GM19023 (cell line): ENCODE measurements around the gene DNMT3B.
"Not testable (repeated sequence)": the region's sequence is repeated elsewhere in the genome, so short reads cannot be mapped to it uniquely, and the experiment has no call there.

ENCODE experiments used
- ATAC-seq: cut with Tn5 transposase; IDR thresholded peaks from one replicate; pipeline ENCODE4 v1.9.1; 2021; ENCODE audit warnings: mild to moderate bottlenecking, moderate library complexity; ENCODE audit not compliant: unreplicated experiment

The DNMT3B gene

DNA sequence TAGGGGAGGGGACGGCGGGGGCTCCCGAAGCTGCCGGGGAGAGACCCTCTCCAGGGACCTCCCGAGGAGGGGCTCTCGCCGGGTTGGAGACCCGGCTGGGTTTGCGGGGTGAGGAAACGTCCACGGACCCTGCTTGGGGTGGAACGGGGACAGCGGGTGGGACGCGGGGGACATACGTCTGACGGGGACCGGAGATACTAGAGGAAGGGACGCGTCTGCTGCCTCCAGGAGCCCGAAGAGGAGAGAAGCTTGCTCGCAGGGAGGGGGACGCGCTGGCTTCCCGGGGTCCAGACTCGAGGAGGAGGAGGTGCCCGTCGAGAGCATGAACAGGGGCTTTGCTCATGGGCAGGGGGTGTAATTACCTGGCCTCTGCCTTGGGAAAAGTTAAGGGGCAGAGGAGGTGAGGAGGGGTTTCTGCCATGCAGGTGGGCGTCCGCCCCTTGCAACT is 593 bp downstream of the DNMT3B start:
- ATAC-seq, result no peak

DNA sequence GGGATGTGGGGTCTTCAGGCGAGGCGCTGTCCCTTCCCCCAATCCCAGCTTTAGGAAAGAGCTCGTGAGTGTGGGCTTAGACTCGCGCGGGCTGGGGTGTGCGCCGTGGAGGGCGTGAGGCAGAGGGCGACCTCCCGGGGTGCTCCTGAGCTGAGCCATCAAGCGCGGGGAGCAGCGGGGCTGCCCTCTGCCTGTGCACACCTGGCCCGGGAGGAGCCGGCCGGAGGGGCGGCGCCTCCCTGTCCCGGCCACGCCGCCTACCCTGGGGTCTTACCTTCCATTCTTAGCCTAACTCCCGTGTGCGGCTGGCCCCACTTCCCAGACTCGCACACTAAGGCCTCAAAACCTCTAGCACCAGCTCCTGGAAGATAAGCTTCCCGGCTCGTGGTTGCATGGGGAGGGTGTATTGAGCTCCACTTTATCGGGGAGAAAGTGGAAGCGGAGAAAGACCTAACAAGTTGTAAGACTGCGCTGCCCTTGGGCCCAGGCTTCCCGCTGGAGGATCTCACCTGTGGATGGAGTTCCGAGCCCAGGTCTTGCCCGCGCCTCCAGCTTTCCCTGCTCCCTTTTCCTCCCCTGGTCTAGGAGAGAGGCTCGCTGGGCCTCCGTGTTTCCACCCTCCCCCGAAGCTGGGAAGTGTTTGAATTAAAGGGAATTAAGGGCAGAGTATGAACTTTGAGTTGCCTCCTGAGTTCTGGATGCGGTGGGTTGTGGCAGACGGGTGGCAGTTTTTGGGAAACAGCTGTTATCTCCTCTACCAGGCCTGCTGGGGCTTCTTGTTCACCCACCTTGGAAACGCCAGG is 1.2 kb downstream of the DNMT3B start:
- ATAC-seq, result no peak

DNA sequence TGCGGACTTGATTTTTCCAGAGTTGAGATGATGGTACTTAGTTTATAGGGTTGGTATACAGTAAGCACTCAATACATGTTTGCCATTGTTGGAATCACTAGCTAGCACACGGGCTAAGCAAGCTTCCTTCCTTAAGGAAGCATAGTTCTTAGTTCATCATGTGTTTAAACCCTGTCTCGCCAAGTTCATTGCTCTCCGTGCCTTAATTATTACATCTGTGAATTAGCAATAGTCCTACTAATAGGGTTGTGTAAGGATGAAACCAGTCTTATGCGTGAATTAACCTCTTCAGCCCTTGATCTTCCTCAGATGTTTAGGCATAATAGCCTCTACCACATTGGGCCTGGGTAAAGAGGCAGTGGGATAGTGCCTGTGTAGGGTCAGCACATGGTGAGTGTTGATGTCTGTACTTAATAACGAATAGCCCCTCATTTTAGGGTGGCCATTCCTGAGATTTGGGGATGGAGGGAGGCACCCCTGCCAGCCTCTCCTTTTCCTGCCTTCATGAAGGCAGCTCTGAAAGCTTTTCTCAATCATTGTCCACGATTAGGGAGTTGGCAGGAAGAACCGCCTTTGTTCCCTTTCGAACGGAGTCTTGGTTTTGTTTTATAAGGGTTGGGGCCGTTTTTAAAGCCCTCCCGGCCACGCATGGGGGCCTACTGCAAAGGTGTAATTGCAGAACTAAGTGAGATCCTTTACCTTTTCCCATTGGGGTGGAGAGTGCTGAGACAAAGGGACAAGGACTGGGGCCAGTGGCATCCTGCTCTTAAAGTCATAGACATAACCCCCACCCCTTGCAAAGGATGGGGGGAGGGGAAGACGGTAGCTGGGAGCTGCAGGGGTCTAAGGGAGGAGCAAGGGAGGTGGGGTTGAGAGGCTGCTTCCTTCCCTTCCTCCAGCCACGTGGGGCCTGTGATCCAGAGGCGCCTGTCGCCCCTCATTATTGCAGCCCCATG is 2.1 kb downstream of the DNMT3B start:
- ATAC-seq, result no peak

DNA sequence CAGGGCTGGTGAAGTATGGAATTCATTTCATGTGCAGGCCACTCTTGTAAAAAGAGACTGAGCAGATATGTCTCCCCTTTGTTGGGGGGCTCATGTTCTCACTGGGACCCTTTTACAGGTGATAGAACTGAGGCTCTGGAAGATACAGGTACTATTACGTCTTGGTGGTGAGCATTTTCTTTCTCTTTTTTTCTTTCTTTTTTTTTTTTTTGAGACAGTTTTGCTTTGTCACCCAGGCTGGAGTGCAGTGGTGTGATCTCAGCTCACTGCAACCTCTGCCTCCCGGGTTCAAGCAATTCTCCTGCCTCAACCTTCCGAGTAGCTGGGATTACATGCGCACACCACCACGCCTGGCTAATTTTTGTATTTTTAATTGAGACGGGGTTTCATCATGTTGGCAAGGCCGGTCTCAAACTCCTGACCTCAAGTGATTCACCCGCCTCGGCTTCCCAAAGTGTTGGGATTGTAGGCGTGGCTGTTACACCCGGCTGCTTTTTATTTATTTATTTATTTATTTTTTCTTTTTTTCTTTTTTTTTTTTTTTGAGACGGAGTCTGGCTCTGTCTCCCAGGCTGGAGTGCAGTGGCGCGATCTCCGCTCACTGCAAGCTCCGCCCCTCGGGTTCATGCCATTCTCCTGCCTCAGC is 3.2 kb downstream of the DNMT3B start:
- ATAC-seq, result not testable (repeated sequence)

DNA sequence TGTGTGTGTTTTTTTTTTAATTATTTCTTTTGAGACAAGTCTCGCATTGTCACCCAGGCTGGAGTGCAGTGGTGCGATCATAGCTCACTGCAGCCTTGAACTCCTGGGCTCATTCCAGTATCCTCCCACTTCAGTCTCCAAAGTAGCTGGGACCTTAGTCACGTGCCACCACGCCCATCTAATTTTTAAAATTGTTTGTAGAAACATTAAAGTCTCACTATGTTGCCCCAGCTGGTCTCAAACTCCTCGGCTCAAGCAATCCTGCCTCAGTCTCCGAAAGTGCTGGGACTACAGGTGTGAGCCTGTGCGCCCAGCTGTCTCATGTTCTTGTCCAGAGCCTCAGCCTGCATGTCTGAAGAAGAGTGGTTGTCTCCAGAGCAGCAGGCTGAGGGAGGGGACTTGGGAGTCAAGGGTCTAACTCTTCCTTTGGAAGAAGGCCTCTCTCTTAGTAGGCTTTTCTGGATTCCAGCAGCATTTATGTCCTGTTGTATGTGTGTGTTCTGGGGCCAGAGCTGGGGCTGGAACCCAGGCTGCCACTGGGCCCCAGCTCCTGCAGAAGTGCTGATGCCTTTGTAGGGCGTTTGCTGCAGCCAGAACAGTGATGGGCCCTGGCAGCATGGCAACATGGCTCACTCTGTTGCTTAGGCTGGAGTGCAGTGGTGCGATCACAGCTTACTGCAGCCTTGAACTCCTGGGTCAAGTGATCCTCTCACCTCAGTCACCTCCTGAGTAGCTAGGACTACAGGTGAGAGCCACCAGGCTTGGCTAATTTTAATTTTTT is 5.4 kb downstream of the DNMT3B start:
- no peak for ATAC-seq

DNA sequence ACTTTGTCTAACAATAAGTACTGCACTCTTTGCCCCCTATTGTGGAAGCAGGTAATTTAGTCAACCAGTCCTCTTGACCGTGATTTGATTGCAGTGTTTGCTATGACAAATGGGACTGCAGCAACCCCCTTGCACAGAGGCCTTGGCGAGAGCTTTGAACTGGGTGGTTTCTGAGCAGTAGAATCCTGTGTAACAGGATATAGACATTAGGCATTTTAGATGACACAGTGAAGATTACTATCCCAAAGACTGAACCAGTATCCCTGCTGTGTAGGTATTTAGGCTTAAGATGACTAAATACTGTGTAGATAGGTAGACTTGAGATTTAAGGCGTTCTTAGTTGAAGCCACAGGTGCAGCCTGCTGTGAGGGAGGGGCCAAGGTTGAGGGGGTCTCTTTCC is 9.9 kb downstream of the DNMT3B start:
- no peak for ATAC-seq

DNA sequence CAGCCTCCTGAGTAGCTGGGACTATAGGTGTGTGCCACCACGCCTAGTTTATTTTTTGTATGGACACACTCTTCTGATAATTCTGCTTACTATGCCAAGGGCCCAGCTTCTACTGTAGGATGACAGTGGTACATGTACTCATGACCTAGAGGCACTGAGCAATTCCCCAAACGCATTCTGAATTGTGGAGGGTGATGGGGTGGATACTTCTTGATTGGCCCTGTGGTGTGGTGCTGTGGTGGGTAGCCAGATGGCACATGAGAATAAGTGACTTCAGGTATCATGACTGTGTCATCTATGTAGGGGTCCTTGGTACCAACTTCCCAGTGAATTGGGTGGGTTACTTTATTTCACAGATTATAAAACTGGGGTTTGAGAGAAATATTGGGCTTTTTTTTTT is 11.0 kb downstream of the DNMT3B start:
- ATAC-seq, result no peak

DNA sequence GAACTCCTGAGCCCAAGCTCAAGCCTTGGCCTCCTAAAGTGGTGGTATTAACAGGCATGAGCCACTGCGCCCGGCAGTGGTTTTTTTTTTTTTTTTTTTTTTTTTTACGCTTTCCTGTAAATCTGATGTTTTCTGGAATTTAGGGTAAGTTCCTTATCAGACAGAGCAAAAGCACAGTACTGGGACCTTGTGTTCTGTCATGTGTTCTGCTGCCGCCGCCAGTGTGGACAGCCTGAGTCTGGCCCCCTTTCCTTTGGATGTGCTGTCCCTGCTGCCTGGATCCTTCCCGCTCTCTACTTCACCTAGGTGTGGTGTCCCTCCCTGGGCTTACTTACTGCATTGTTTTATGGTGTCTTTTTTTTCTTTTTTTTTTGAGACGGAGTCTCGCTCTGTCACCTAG is 11.7 kb downstream of the DNMT3B start:
- no peak for ATAC-seq

DNA sequence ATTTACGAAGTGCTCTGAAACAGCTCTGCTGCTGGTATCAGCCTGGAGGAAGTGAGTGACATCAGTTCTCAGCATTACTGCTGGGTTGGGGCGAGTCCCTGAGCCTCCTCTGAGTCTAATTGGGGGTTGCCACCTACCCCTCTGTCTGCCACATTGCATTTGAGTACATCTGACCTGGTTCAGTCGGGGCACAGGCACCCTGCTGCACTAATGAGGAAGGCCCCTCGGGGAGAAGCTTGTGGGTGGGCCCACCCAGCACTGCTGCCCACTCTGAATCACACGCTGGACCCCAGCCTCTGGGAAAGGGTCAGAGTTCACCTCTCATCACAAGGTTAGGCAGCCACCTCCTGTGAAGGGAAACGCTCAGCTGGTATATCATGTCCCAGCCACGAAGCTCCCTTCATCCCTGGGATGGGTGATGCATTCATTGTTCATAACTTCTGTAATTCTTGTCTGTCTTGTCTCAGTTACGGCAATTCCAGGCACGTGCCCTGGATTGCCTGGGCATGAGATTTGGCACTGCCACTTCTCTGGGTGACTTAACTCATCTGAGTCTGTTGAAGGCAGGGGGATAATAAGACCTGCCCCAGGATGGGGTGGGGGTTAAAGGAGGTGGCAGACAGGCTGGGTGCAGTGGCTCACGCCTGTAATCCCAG is 13.3 kb downstream of the DNMT3B start:
- ATAC-seq, result no peak

DNA sequence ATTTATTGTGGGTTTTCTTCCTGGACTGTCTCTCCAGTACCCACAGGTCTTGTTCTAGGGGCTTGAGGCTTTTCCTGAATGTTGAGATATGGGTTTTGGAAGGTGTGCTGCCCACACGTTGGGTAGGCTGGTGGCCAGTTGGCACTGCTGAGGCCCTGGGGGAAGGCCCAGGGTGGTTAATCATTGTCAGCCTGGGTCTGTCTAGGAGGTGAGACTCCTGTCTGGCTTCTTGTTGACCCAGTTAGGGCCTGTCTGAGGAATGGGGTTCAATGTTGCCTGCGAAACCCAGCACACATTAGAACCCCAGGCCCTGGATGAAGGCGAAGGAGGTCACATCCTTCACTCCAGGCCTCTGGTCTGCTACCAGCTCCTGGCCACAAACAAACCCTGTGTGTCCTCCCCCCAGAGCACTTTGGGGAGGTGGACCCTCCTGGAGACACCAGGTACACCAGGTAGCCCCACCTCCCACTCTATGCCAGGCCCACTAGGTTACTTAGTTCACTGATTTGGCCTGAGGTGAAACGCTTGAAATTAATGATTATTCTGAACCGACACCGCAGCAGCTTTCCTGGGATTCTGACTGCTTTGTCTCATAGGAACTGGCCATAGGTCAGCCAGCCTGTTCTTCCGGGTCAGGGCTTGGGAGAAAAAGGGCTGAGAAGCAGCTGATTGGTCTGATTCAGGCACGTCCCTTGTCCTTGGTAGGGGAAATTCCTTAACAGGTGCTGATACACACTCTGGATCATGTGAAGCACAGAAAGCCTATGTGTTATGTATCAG is 15.2 kb downstream of the DNMT3B start:
- no peak for ATAC-seq

DNA sequence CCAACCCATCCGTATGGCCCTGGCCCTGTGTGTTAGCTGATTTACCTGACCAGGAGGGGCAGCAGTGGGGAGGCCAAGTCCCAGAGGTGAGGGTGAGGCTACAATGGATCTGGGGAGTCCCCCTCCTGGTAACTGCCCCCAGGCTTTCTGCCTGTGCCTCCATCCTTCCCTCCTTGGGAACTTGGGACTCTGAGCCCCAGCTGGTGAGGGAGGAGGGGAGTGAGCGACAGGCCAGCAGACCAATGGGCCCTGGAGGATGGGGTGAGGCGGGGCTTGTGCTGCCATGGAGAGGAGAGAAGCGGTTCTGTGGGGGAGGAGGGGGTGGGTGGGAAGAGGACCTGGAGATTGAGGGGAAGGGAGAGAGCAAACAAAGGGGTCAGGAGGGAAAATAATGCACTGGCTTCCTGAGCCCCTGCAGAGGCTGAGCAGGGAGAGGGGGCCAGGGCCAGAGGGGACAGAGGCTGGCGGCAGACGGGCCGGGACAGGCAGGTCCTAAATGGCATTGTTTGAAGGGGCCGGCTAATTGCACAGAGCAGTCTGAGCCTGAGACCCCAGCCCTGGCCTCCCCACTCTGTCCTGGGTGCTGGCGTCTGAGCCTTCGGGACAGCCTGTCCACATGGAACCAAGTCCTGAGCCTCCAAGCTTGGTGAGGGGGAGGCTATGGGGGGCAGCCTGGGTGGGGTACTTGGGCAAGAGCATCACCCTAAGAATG is 17.5 kb downstream of the DNMT3B start:
- ATAC-seq, result no peak

DNA sequence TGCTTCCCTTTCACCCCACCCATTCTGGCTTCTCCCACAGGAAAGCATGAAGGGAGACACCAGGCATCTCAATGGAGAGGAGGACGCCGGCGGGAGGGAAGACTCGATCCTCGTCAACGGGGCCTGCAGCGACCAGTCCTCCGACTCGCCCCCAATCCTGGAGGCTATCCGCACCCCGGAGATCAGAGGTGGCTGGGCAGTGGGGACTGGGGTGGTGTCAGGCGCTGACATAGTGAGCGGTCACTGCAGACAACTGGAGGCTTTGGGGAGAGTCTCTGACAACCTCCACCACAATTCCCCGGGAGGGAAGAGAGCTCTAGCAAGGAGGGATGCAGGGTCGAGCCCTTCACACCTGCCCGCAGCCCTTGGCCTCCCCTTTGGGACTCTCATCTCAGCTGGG is 18.1 kb downstream of the DNMT3B start:
- no peak for ATAC-seq

DNA sequence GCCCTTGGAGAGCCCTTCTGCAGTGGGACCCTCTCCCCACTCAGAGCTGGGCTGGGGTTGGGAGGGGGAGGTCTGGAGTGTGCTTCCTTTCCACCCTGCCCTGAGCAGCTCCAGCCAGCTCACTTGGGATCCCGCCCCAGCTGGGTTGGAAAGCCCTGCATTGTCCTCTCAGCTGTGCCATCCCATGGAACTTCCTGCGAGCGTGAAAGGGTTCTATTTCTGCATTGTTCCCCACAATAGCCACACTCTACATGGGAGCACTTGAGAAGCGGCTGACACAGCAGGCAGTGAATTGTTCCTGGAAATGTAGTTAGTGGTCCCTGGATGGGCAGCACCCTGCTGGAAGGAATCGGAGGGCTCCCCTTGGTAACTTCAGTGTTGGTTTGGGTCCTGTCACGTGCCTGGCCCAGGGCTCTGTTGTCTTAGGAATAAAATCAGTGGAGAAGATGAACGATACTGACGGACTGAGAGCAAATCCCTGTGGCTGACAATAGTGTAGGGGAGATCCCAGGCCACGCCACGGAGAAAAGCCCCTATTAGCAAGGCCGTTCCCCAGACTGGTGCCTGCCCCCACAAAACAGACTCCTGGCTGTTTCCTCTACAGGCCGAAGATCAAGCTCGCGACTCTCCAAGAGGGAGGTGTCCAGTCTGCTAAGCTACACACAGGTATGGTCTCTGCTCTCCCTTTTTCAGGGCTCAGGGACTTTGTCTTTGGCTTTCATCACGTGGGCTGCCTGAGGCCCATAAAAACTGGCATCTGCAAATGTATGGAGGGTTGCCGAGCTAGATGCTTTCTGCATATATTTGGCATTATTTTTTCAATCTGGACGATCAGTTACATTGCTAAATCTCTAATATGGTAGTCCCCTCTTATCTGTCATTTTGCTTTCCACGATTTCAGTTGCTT is 18.8 kb downstream of the DNMT3B start:
- ATAC-seq, result no peak

DNA sequence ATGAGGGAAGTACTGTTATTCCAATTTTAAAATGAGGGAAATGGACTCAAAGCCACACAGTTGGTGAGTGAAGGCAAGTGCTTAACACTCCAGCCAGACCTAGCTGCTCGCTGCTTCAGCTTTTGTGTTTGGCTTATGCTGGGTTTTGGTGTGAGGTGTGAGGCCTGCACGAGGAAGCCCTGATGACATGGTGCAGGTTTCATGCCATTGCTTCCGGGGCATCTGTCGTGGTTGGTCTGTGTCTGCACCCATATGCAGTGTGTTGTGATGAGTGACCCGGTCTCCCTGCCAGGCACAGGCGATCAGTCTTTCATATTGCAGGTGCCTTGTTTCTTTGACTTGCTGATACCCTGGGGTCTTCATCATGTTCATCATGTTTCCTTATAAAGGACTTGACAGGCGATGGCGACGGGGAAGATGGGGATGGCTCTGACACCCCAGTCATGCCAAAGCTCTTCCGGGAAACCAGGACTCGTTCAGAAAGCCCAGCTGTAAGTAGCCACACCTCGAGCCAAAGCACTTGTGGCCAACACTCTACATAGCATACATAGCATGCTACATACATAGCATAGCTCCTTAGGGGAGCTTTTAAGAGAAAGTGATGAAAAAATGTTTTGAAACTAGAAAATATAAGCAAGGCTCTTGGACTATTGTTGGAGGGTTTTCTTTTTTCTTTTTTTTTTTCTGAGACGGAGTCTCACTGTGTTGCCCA is 22.3 kb downstream of the DNMT3B start:
- no peak for ATAC-seq

DNA sequence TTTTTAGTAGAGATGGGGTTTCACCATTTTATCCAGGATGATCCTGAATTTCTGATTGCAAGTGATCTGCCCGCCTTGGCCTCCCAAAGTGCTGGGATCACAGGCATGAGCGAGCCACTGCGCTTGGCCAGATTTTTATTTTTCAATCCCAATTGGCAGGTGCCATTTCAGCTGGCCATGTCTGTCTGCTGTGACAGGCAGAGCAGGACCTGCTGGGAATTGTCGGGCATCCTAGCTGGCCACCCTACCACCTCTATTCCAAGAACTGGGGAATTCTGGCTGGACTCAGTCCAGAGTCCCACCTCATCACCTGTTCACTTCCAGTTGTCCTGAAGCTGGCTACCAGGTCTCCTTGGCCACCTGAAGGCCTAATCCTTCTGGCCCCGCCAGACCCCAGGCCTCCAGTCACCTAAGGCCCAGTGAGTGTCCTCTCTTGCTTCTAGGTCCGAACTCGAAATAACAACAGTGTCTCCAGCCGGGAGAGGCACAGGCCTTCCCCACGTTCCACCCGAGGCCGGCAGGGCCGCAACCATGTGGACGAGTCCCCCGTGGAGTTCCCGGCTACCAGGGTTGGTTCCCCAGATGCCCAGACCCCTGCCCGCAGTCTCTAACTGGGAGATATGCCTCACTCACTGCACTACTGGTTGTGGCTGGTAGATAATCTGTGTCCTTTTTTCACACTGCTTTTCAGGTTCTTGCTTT is 24.0 kb downstream of the DNMT3B start:
- no peak for ATAC-seq

DNA sequence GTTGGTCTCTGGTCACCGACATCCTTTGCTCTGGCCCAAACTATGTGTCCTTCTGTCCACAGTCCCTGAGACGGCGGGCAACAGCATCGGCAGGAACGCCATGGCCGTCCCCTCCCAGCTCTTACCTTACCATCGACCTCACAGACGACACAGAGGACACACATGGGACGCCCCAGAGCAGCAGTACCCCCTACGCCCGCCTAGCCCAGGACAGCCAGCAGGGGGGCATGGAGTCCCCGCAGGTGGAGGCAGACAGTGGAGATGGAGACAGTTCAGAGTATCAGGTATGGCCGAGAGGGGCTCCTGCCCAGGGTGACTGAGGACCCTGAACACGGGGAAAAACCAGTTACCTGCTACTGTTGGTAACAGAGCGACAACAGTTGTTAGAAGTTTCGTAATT is 25.0 kb downstream of the DNMT3B start:
- no peak for ATAC-seq
